HCT116 (cell line): ENCODE measurements around the gene OTOG. TPM values are rescaled to one million over a fixed set of nuclear protein-coding genes. Genes with fewer than 3 reads are reported as not detected.

ENCODE experiments used
- ATAC-seq: fragments of 200-7000 bp; cut with Tn5 transposase; 2 replicates; pipeline ENCODE4 v1.9.1; 2020; ENCODE audit warnings: mild to moderate bottlenecking, moderate library complexity
- BruUV-seq: library from RNA; stranded (reverse); fragments of 400-500 nt; replicated peaks from 2 replicates; lab custom pipeline; 2021; lab: Mats Ljungman, UMichigan
- CTCF ChIA-PET: fragments of 300-600 bp; sonication (Branson Sonifier 250); formaldehyde crosslinking; loops from one replicate; lab custom pipeline; 2021; ENCODE audit warnings: antibody characterized with exemption; lab: Charles Lee
- POLR2A ChIA-PET: fragments of 300-600, 350-600 bp; sonication (Branson Sonifier 250); formaldehyde crosslinking; loops from one replicate; lab custom pipeline; 2021; ENCODE audit warnings: antibody characterized with exemption; lab: Charles Lee
- RAD21 ChIA-PET, 2 experiments: fragments of 300-600 bp; sonication (Branson Sonifier 250); formaldehyde crosslinking; loops; one replicate each; lab custom pipeline; 2023; ENCODE audit warnings: low total read pairs in 2 of 2; ENCODE audit not compliant: uncharacterized antibody in 2 of 2, unreplicated experiment in 2 of 2, low non-redundant PET in 1 of 2; lab: Charles Lee
- DNase-seq: peaks from one replicate; pipeline ENCODE4 v3.0.0-alpha.2; 2010; ENCODE audit warnings: low read depth, low spot score
- H2AFZ ChIP-seq: fragments of 200-600 bp; shearing (Covaris generic), sonication (generic); 2 replicates; pipeline ENCODE4 v1.6.1; 2017; ENCODE audit warnings: low read depth, mixed run types, mixed read lengths, antibody characterized with exemption, low read length; ENCODE audit not compliant: poor library complexity, severe bottlenecking
- H3K27ac ChIP-seq: 2 replicates; pipeline ENCODE4 v1.5.1; 2012; ENCODE audit warnings: low read depth, low read length
- H3K27me3 ChIP-seq: fragments of 200-600 bp; sonication (generic); 2 replicates; pipeline ENCODE4 v1.6.1; 2016; ENCODE audit warnings: mixed run types, low read length, mixed read lengths; ENCODE audit not compliant: insufficient read depth
- H3K36me3 ChIP-seq, 2 experiments: fragments of 200-500 bp in 1 of 2; fragments of 200-600 bp in 1 of 2; sonication (Bioruptor generic) in 1 of 2; sonication (generic) in 1 of 2; 2 replicates each; pipeline versions ENCODE4 v1.5.1 to v1.6.1; 2014 to 2016; ENCODE audit warnings: low read length in 2 of 2, inconsistent platforms in 1 of 2, mixed read lengths in 1 of 2, mixed run types in 1 of 2; ENCODE audit not compliant: insufficient read depth in 2 of 2, control insufficient read depth in 1 of 2
- H3K4me1 ChIP-seq, 2 experiments: fragments of 200-600 bp in 1 of 2; sonication (generic) in 1 of 2; 2 replicates each; pipeline versions ENCODE4 v1.5.1 to v1.6.1; 2012 to 2017; ENCODE audit warnings: low read length in 2 of 2, inconsistent platforms in 1 of 2, mild to moderate bottlenecking in 1 of 2, mixed read lengths in 1 of 2, mixed run types in 1 of 2, moderate library complexity in 1 of 2; ENCODE audit not compliant: insufficient read depth in 2 of 2, control insufficient read depth in 1 of 2
- H3K4me2 ChIP-seq: fragments of 200-600 bp; sonication (generic); 2 replicates; pipeline ENCODE4 v1.6.1; 2017; ENCODE audit warnings: mixed run types, low read length, mixed read lengths
- H3K4me3 ChIP-seq, 2 experiments: fragments of 200-600 bp in 1 of 2; sonication (generic) in 1 of 2; replicated peaks in 1 of 2; 2 replicates each; pipeline ENCODE4 v1.5.1; 2011 to 2016; ENCODE audit warnings: low read length in 2 of 2, control low read depth in 1 of 2, low read depth in 1 of 2, mild to moderate bottlenecking in 1 of 2, mixed read lengths in 1 of 2, mixed run types in 1 of 2
- H3K79me2 ChIP-seq: fragments of 200-600 bp; sonication (generic); 2 replicates; pipeline ENCODE4 v1.6.1; 2017; ENCODE audit warnings: mild to moderate bottlenecking, mixed run types, low read length, moderate library complexity, mixed read lengths; ENCODE audit not compliant: insufficient read depth
- H3K9ac ChIP-seq: fragments of 200-600 bp; sonication (generic); 2 replicates; pipeline ENCODE4 v1.6.1; 2016; ENCODE audit warnings: low read length, mixed read lengths
- H3K9me2 ChIP-seq: fragments of 200-600 bp; sonication (generic), shearing (Covaris generic); 2 replicates; pipeline ENCODE4 v1.6.1; 2017; ENCODE audit warnings: mixed run types, mild to moderate bottlenecking, moderate library complexity; ENCODE audit not compliant: insufficient read depth
- H3K9me3 ChIP-seq, 2 experiments: fragments of 200-500 bp in 1 of 2; fragments of 200-600 bp in 1 of 2; sonication (Bioruptor generic) in 1 of 2; sonication (generic) in 1 of 2; 2 replicates each; pipeline ENCODE4 v1.6.1; 2014 to 2017; ENCODE audit warnings: low read length in 2 of 2, mixed read lengths in 2 of 2, inconsistent platforms in 1 of 2, low read depth in 1 of 2, mild to moderate bottlenecking in 1 of 2, mixed run types in 1 of 2, moderate library complexity in 1 of 2; ENCODE audit not compliant: control insufficient read depth in 1 of 2, insufficient read depth in 1 of 2
- H4K20me1 ChIP-seq: fragments of 200-600 bp; sonication (generic), shearing (Covaris generic); 2 replicates; pipeline ENCODE4 v1.6.1; 2017; ENCODE audit warnings: mixed run types, mild to moderate bottlenecking, moderate library complexity; ENCODE audit not compliant: insufficient read depth
- ATF3 ChIP-seq: IDR thresholded peaks from 2 replicates; pipeline ENCODE4 v1.6.1; 2012
- CEBPB ChIP-seq: IDR thresholded peaks from 2 replicates; pipeline ENCODE4 v1.6.1; 2012; ENCODE audit warnings: low read depth
- CTCF ChIP-seq, 3 experiments: fragments of 200-600 bp in 1 of 3; sonication (generic) in 1 of 3; IDR thresholded peaks in 2 of 3; conservative IDR thresholded peaks in 1 of 3; 2 replicates each; pipeline ENCODE4 v1.5.1; 2012 to 2017; ENCODE audit warnings: low read depth in 2 of 3, low read length in 2 of 3, antibody characterized with exemption in 1 of 3, borderline replicate concordance in 1 of 3, control low read depth in 1 of 3, mild to moderate bottlenecking in 1 of 3, mixed read lengths in 1 of 3, mixed run types in 1 of 3, moderate library complexity in 1 of 3; ENCODE audit not compliant: insufficient read depth in 1 of 3
- ELF1 ChIP-seq: IDR thresholded peaks from 2 replicates; pipeline ENCODE4 v1.6.1; 2012; ENCODE audit warnings: low read depth, borderline replicate concordance
- EZH2 ChIP-seq: fragments of 200-600 bp; sonication (generic); IDR thresholded peaks from 2 replicates; pipeline ENCODE4 v1.6.1; 2017; ENCODE audit warnings: antibody characterized with exemption, mixed run types
- JUND ChIP-seq: IDR thresholded peaks from 2 replicates; pipeline ENCODE4 v1.6.1; 2012
- MAX ChIP-seq: IDR thresholded peaks from 2 replicates; pipeline ENCODE4 v1.6.1; 2012
- POLR2A ChIP-seq: IDR thresholded peaks from 2 replicates; pipeline ENCODE4 v1.7.0; 2011; ENCODE audit warnings: borderline replicate concordance; ENCODE audit not compliant: insufficient read depth, insufficient read length; ENCODE audit errors: extremely low read depth
- POLR2AphosphoS5 ChIP-seq: IDR thresholded peaks from 2 replicates; pipeline ENCODE4 v1.6.1; 2011; ENCODE audit warnings: mild to moderate bottlenecking, low read depth, low read length, moderate library complexity
- REST ChIP-seq: IDR thresholded peaks from 2 replicates; pipeline ENCODE4 v1.6.1; 2012; ENCODE audit warnings: low read depth
- SIN3A ChIP-seq: IDR thresholded peaks from 2 replicates; pipeline ENCODE4 v1.6.1; 2012; ENCODE audit warnings: low read depth
- SP1 ChIP-seq: IDR thresholded peaks from 2 replicates; pipeline ENCODE4 v1.6.1; 2012; ENCODE audit warnings: low read depth
- SRF ChIP-seq: IDR thresholded peaks from 2 replicates; pipeline ENCODE4 v1.6.1; 2012; ENCODE audit warnings: low read depth
- ZNF274 ChIP-seq: fragments of 200-500 bp; sonication (Bioruptor generic); IDR thresholded peaks from 2 replicates; pipeline ENCODE4 v1.6.1; 2014; ENCODE audit warnings: mild to moderate bottlenecking, low read depth, low read length, inconsistent platforms
- intact Hi-C: fragments of 100-400 bp; cut with micrococcal nuclease; formaldehyde crosslinking; loops from 2 replicates; pipeline ENCODE4 v1.10.0; 2022
- total RNA-seq: library from RNA; stranded (reverse); gene quantifications from one replicate; pipeline ENCODE4 v1.2.1, GENCODE V29; 2021; ENCODE audit not compliant: unreplicated experiment

Gene OTOG
- total RNA-seq, 1 experiment from 2014 or later, result 0.07 TPM

- no peak overlapping the region for H3K27ac ChIP-seq
- no peak overlapping the region for H3K4me3 ChIP-seq
- ChIA-PET POLR2A (no interaction called here), CTCF (no interaction called here), RAD21 (no interaction called here)
- H4K20me1 ChIP-seq, result no peaks in the 10 kb centered on the region
- H3K9me2 ChIP-seq, result no peaks in the 10 kb centered on the region
- H3K9me3 ChIP-seq, result no peaks in the 10 kb centered on the region
- no peaks in the 10 kb centered on the region for H3K36me3 ChIP-seq
- no peak for TF ChIP-seq CTCF (IDR thresholded peaks at IDR 0.05 in 2 of 3, conservative IDR thresholded peaks at IDR 0.05 in 1 of 3; ENCODE audit: borderline replicate concordance in 1 of 3, insufficient read depth in 1 of 3, low read depth in 2 of 3, low read length in 2 of 3)
- TF ChIP-seq EZH2, result no peak
- no peak for TF ChIP-seq POLR2AphosphoS5
- TF ChIP-seq SP1, result no peak
- TF ChIP-seq MAX, result no peak
- no peak for TF ChIP-seq POLR2A
- no peak for TF ChIP-seq SRF
- no peak for TF ChIP-seq REST
- TF ChIP-seq SIN3A, result no peak
- no peak for TF ChIP-seq ELF1
- no peak for TF ChIP-seq CEBPB
- no peak for TF ChIP-seq ZNF274
- TF ChIP-seq ATF3, result no peak
- no peak for TF ChIP-seq JUND
- H3K79me2 ChIP-seq, result no peaks in the 10 kb centered on the region
- no peak overlapping the region for H3K4me2 ChIP-seq
- no peaks in the 10 kb centered on the region for H3K4me1 ChIP-seq
- no peaks in the 10 kb centered on the region for H3K27me3 ChIP-seq
- intact Hi-C loops, result no loop called here
- no peak for ATAC-seq
- no peak overlapping the region for H3K9ac ChIP-seq
- no TSS peak for BruUV-seq
- H2AFZ ChIP-seq, result no peak overlapping the region
- DNase-seq, result no peak
These were observed 9.9 kb downstream of the OTOG start for GRCh38 chr11:17556999-17557398.
